ENCODE results near the gene MEMO1.

The MEMO1 gene

DNA sequence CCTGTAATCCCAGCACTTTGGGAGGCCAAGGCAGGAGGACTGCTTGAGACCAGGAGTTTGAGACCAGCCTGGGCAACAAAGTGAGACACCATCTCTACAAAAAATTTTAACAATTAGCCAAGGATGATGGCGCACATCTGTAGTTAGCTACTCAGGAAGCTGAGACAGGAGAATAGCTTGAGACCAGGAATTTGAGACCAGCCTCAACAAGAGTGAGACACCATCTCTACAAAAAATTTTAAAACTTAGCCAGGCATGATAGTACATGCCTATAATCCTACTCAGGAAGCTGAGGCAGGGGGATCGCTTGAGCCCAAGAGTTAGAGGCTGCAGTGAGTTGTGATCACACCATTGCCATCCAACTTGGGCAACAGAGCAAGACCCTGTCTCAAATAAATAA lies 7.0 kb downstream of the MEMO1 start:
- no peak for DNase-seq (ENCODE audit: extremely low read depth, low read depth)
- TF ChIP-seq CTCF (IDR thresholded peaks at IDR 0.05; ENCODE audit: low read depth, low read length) = no peak

GRCh38 chr2:32002406-32002805 lies 8.4 kb downstream of the MEMO1 start:
- DNase-seq (ENCODE audit: extremely low read depth, low read depth) = no peak

GRCh38 chr2:31999438-31999837 lies 11.4 kb downstream of the MEMO1 start:
- no peak for TF ChIP-seq CTCF (IDR thresholded peaks at IDR 0.05; ENCODE audit: low read depth, low read length)
- no peak for DNase-seq (ENCODE audit: extremely low read depth, low read depth)

More at GRCh38 chr2:32002406-32002805, 8.4 kb downstream of the MEMO1 start:
- TF ChIP-seq CTCF (IDR thresholded peaks at IDR 0.05; ENCODE audit: low read depth, low read length) = no peak

DNA sequence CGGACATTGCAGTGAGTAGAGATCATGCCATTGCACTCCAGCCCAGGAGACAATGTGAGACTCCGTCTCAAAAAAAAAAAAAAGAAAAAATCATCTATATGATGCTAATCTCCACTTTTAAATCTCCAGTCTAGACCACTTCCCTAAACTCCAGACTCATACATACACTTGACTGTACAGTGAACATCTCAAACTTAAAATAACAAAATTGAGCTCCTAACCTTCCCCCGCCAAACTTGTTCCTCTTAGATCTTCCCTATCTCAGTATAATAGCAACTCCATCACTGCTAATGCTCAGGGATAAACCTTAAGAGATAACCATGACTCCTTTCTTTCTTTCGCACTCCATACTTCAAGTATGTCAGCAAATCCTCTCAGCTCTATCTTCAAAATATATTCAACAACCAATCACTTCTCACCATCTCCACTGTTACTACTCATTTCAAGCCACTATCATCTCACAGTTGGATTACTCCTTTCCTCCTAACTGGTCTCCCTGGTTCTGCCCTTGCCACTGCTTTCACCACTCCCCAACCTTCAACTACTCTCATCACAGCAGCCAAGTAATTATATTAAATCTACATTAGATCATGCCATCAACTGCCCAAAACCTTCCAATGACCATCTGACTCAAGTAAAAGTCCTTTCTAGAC lies 12.0 kb downstream of the MEMO1 start:
- no peak for TF ChIP-seq CTCF (IDR thresholded peaks at IDR 0.05; ENCODE audit: low read depth, low read length)
- no peak for DNase-seq (ENCODE audit: extremely low read depth, low read depth)

DNA sequence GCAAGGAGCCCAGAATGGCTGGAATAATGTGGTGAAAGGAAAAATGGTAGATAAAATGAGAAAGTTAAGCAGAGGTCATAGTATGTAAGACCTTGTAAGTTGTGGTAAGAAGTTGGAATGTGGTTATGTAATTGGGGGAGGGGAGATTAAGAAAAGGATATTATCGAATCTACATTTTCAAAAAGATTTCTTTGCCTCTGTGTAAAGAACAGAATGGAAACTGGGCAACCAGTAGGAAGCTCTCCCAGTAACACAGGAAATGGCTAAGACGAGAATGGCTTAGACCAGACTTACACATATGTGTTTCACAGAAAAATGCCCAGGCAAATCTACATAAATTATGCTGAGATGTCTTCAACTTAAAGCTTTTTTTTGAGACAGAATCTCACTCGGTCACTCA lies 13.2 kb downstream of the MEMO1 start:
- DNase-seq (ENCODE audit: extremely low read depth, low read depth) = no peak

DNA sequence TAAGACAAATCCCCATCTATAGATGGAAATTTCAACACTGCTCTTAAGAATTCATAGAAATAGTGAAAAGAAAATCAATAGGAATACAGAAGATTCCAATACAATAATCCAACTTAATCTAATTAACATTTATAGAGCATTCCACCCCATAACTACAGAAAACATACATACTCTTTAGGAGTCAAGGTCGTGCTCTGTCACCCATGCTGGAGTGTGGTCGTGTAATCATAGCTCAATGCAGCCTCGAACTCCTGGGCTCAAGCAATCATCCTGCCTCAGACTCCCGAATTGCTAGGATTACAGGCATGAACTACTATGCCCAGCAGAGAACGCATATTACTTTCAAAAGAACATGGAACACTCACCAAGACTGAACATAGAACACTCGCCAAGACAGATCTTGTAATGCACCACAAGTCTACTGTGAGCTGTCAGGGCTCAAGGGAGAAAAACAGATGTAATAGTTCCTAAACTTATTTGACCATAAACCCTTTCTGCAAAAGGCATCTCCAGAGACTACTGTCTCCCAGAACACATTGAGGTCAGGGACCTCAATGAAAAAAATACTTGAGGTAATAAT lies 14.1 kb downstream of the MEMO1 start:
- no peak for DNase-seq (ENCODE audit: extremely low read depth, low read depth)
- TF ChIP-seq CTCF (IDR thresholded peaks at IDR 0.05; ENCODE audit: low read depth, low read length) = no peak

More for the DNA sequence above, 13.2 kb downstream of the MEMO1 start:
- no peak for TF ChIP-seq CTCF (IDR thresholded peaks at IDR 0.05; ENCODE audit: low read depth, low read length)

- TF ChIP-seq CTCF (IDR thresholded peaks at IDR 0.05; ENCODE audit: low read depth, low read length) = no peak
- no peak for DNase-seq (ENCODE audit: extremely low read depth, low read depth)
Observed at GRCh38 chr2:31992934-31993333, 17.9 kb downstream of the MEMO1 start.
